Stimulated activated CD4-positive, alpha-beta T cell treated with anti-CD3 and anti-CD28 coated beads, Interleukin-2, amount 100 ng/mL, for 4 hours (primary cell): ENCODE results near the gene PYCR2.
"Not testable (repeated sequence)": the region's sequence is repeated elsewhere in the genome, so short reads cannot be mapped to it uniquely, and the experiment has no call there.

ENCODE experiments used
- DNase-seq: peaks from one replicate; pipeline ENCODE4 v3.0.0-alpha.2; 2020; ENCODE audit warnings: low read depth

The PYCR2 gene

GRCh38 chr1:225923692-225924555, at the start of gene PYCR2:
PYCR2 (minus strand) TSS chr1:225924250; CDS start chr1:225924110, 140 bp downstream.
- DNase-seq: peak; percentile 90

GRCh38 chr1:225973158-225973557, 49.1 kb upstream of the PYCR2 start:
- no peak for DNase-seq

GRCh38 chr1:225972344-225973152, 48.5 kb upstream of the PYCR2 start:
- no peak for DNase-seq

GRCh38 chr1:225970592-225971157, 46.6 kb upstream of the PYCR2 start:
- DNase-seq: not testable (repeated sequence)

GRCh38 chr1:225969751-225970150, 45.7 kb upstream of the PYCR2 start:
- not testable (repeated sequence) for DNase-seq

- DNase-seq: no peak
Measured at GRCh38 chr1:225965231-225965630, 41.2 kb upstream of the PYCR2 start.

- no peak for DNase-seq
Measured at GRCh38 chr1:225963735-225964530, 39.9 kb upstream of the PYCR2 start.

GRCh38 chr1:225962440-225962975, 38.5 kb upstream of the PYCR2 start:
- peak; percentile 29 for DNase-seq

- no peak for DNase-seq
Measured at GRCh38 chr1:225961659-225962439, 37.8 kb upstream of the PYCR2 start.

GRCh38 chr1:225958041-225958440, 34.0 kb upstream of the PYCR2 start:
- no peak for DNase-seq

- DNase-seq: no peak
Measured at GRCh38 chr1:225954753-225955152, 30.7 kb upstream of the PYCR2 start.

GRCh38 chr1:225953315-225953714, 29.3 kb upstream of the PYCR2 start:
- DNase-seq: no peak

- DNase-seq: no peak
Measured at GRCh38 chr1:225950905-225951497, 27.0 kb upstream of the PYCR2 start.

GRCh38 chr1:225949041-225949440, 25.0 kb upstream of the PYCR2 start:
- DNase-seq: no peak

- DNase-seq: no peak
Measured at GRCh38 chr1:225946803-225947202, 22.8 kb upstream of the PYCR2 start.

- DNase-seq: no peak
Measured at GRCh38 chr1:225946082-225946620, 22.1 kb upstream of the PYCR2 start.

GRCh38 chr1:225945564-225945963, 21.5 kb upstream of the PYCR2 start:
- no peak for DNase-seq

GRCh38 chr1:225944951-225945350, 20.9 kb upstream of the PYCR2 start:
- no peak for DNase-seq

GRCh38 chr1:225944387-225944786, 20.3 kb upstream of the PYCR2 start:
- DNase-seq: no peak

GRCh38 chr1:225943582-225943981, 19.5 kb upstream of the PYCR2 start:
- DNase-seq: no peak
